RWPE1 (cell line): ENCODE measurements around the gene TGM5.
"Not testable (repeated sequence)": the region's sequence is repeated elsewhere in the genome, so short reads cannot be mapped to it uniquely, and the experiment has no call there.

Experiments
- CTCF ChIA-PET: fragments of 350-600 bp; sonication (Branson Sonifier 250); formaldehyde crosslinking; extraction: SDS; loops from one replicate; lab custom pipeline; 2021; lab: Yijun Ruan, JAX
- POLR2A ChIA-PET: fragments of 400-600 bp; formaldehyde crosslinking; extraction: SDS; loops from one replicate; lab custom pipeline; 2020; ENCODE audit warnings: antibody characterized with exemption; ENCODE audit not compliant: low non-redundant PET; lab: Yijun Ruan, JAX
- DNase-seq: peaks from one replicate; pipeline ENCODE4 v3.0.0; 2012; ENCODE audit warnings: low spot score
- H3K27ac ChIP-seq: fragments of 450-650 bp; 2 replicates; pipeline ENCODE4 v1.5.1; 2017
- TF ChIP-seq, protein P1 (sequence below): fragments of 450-650 bp; conservative IDR thresholded peaks from 2 replicates; pipeline ENCODE4 v1.5.1; 2017; ENCODE audit warnings: low read depth, mild to moderate bottlenecking

The TGM5 gene

DNA sequence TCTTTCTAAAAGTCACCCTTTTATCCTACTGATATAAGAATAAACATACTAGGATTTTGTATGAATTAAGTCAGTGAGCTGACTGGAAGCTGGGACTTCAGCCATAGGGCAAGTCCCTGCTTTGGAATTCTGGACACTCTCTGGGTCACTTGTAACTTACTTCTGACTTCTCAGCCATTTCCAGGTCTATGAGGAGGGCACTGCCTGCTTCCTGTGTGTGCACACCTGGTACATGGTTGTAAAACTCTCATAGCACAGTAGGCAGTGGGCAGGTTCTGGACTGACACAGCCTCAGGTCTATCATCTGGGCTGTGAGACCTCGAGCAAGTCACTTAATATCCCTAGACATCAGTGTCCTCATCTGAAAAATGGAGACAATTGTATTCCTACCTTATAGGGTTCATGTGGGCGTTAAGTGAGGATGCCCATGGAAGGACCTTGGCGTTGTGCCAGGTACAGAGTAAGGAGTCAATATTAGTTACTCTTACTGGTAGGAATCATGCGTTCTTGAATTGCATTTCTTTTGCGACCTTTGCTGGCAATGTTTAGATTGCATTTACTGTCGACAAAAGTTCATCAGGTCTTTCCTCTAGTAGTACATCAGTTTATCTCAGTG is 27.5 kb upstream of the TGM5 start:
- no peak for DNase-seq
- TF ChIP-seq, protein P1, sequence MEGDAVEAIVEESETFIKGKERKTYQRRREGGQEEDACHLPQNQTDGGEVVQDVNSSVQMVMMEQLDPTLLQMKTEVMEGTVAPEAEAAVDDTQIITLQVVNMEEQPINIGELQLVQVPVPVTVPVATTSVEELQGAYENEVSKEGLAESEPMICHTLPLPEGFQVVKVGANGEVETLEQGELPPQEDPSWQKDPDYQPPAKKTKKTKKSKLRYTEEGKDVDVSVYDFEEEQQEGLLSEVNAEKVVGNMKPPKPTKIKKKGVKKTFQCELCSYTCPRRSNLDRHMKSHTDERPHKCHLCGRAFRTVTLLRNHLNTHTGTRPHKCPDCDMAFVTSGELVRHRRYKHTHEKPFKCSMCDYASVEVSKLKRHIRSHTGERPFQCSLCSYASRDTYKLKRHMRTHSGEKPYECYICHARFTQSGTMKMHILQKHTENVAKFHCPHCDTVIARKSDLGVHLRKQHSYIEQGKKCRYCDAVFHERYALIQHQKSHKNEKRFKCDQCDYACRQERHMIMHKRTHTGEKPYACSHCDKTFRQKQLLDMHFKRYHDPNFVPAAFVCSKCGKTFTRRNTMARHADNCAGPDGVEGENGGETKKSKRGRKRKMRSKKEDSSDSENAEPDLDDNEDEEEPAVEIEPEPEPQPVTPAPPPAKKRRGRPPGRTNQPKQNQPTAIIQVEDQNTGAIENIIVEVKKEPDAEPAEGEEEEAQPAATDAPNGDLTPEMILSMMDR: no peak
- ChIA-PET CTCF (no interaction called here), POLR2A (no interaction called here)
- no peak overlapping the region for H3K27ac ChIP-seq

DNA sequence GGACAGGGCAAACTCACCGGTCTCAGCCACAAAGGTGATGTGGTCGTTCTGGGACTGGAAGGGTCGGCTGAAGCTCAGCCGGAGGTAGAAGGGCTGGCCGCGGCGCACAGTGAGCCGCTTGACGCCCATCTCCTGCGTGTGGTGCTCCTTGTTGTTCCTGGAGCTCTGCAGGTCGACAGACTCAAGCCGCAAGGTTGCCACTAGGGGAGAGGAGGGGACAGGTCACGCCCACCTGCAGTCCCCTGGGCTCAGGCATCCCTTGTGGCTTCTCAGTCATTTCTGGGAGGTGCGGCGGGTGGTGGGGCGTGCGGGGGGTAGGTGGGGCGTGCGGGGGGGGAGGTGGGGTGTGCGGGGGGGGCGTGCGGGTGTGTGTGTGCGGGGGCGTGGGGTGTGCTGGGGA is 26.7 kb upstream of the TGM5 start:
- no peak for DNase-seq
- H3K27ac ChIP-seq: no peak overlapping the region
- ChIA-PET POLR2A (no interaction called here), CTCF (interaction anchor here (0.7 kb wide), 1 partner anchor 605 kb away, joined by 3 read pairs; no protein-coding TSS in a partner anchor)
- TF ChIP-seq, protein P1: no peak

DNA sequence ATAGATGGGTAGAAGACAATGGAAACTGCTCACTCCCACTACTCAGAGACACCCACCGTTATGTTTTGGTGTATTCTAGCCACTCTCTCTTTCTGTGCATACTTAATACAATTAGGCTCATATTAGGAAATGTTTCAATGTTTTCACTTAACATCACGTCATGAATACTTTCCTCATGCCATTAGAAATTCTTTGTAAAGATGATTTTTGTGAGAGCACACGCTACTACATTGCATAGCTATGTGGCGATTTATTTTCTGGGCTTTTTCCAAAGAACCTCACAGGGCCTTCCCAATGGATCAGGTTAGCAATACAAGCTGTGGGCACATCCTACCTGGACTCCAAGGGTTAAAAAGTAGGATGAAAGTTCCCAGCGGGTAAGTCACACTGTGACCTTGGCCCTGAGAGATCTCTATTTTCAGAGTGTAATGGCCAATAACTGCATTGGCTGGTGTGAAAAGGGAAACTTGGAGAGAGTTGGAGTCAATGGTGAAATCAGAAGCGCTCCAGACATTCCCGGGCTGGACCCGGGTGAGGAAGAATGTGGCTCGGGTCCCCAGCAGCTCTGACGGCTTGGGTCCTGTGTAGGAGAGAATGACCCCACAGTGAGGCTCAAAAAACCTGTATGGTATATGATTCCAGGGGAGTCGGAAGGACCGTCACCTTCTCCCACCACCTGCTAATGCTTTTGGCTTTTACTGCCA is 25.8 kb upstream of the TGM5 start:
- DNase-seq: no peak
- POLR2A ChIA-PET: no interaction called here
- no peak overlapping the region for H3K27ac ChIP-seq
- CTCF ChIA-PET: no interaction called here
- TF ChIP-seq, protein P1: no peak

DNA sequence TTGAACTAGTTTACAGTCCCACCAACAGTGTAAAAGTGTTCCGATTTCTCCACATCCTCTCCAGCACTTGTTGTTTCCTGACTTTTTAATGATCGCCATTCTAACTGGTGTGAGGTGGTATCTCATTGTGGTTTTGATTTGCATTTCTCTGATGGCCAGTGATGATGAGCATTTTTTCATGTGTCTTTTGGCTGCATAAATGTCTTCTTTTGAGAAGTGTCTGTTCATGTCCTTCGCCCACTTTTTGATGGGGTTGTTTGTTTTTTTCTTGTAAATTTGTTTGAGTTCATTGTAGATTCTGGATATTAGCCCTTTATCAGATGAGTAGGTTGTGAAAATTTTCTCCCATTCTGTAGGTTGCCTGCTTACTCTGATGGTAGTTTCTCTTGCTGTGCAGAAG is 22.9 kb upstream of the TGM5 start:
- CTCF ChIA-PET, DNase-seq: not testable (repeated sequence)

DNA sequence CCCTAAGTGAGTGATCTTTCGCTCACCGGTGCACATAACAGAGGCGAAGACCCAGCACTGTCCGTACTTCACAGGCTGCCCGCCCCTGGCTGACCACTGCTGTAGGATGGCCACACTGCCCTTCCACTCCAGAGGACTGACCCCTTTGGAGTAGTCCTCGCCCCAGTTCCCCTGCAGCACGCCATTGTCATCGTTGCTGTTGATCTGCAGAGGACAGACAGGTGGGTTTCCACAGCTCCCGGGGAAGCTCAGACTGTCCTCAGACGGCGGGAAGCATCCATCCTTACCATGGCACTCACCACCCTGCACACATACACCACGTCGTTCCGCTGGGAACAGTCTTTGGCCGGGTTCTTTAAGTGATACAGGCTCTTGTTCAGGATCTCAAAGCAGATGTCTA is 20.5 kb upstream of the TGM5 start:
- TF ChIP-seq, protein P1: no peak
- CTCF ChIA-PET: interaction anchor here (0.6 to 4.2 kb wide), 3 partner anchors 62 to 296 kb away, joined by 4 to 95 read pairs (median 4); no protein-coding TSS in a partner anchor
- H3K27ac ChIP-seq: no peak overlapping the region
- POLR2A ChIA-PET: no interaction called here
- no peak for DNase-seq

More for the DNA sequence above, 22.9 kb upstream of the TGM5 start:
- H3K27ac ChIP-seq, POLR2A ChIA-PET: not testable (repeated sequence)

DNA sequence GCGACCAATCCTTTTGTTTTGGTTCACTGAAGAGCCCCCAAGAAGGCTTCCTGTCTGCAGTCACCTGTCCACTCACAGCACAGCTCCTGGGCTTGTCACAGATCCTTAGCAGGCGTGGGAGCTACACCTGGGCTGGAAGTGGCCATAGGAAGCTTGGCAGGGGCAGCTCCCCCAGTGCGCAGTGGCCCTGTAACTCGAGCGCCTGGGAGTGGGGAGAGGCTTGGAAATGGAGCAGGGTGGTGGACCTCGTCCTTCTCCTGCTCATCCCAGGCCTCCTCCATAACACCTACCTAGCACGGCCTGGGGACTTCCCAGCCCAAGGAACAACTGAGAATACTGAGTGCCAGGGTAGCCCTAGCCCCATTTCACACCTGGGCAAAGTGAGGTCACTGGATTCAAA is 19.3 kb upstream of the TGM5 start:
- TF ChIP-seq, protein P1: no peak
- ChIA-PET CTCF (interaction anchor here (0.5 to 4.2 kb wide), 29 partner anchors 9 to 581 kb away, joined by 3 to 95 read pairs (median 4); partner anchors contain the start of genes CCNDBP1 and EPB42), POLR2A (no interaction called here)
- no peak for DNase-seq
- H3K27ac ChIP-seq: no peak overlapping the region

DNA sequence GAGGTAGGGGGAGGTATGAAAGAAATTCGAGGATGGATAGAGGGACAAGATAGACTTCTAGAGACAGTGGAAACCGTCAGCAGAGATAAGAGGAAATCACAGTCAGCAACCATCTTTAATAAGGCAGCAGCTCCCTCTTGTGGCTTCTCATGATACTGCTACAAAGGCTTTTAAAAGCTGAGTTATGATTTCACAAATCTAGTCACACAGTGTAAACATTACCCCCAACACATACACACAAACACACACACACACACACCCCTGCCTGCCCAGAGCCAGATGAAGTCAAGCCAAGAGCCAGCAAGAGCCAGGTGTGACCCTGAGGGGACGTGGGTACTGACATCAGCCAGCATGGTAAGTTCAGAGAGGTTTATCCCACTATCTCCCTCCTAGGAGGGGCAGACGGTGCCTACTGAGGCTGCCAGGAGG is 18.9 kb upstream of the TGM5 start:
- H3K27ac ChIP-seq: no peak overlapping the region
- peak; percentile 82 for DNase-seq
- POLR2A ChIA-PET: no interaction called here
- TF ChIP-seq, protein P1: peak; percentile 93
- CTCF ChIA-PET: interaction anchor here (0.5 to 4.2 kb wide), 35 partner anchors 8 to 581 kb away, joined by 3 to 95 read pairs (median 4); partner anchors contain the start of genes CCNDBP1, EPB42 and TGM5
